ENCODE results near the gene SND1. TPM values are rescaled to one million over a fixed set of nuclear protein-coding genes. Genes with fewer than 3 reads are reported as not detected.

The SND1 gene
- total and polyA plus RNA-seq, 10 of the 15 experiments (the other 5 are each of a cell fraction or from before 2014, with no cell fraction given) = 52.4 to 270 (median 146) TPM

DNA sequence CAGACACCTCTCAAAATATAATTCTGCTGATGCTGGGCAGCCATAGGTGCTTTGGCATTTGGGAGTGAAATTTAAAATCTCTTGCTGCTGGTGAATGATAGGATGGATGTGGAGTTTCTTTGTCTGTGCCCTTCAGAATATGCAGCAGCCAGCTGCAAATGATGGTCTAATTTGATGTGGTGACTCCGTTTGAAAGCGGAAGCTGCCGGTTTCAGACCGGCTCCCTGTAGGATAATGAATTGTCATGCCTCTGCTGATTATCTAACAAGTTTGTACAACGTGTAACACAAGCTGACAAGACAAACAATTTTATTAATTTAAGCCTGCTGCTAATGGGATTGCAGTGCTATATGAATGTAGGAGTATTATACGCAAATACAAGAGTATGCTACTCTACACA is 103.5 kb downstream of the SND1 start (continued):
- TF ChIP-seq, protein P1, sequence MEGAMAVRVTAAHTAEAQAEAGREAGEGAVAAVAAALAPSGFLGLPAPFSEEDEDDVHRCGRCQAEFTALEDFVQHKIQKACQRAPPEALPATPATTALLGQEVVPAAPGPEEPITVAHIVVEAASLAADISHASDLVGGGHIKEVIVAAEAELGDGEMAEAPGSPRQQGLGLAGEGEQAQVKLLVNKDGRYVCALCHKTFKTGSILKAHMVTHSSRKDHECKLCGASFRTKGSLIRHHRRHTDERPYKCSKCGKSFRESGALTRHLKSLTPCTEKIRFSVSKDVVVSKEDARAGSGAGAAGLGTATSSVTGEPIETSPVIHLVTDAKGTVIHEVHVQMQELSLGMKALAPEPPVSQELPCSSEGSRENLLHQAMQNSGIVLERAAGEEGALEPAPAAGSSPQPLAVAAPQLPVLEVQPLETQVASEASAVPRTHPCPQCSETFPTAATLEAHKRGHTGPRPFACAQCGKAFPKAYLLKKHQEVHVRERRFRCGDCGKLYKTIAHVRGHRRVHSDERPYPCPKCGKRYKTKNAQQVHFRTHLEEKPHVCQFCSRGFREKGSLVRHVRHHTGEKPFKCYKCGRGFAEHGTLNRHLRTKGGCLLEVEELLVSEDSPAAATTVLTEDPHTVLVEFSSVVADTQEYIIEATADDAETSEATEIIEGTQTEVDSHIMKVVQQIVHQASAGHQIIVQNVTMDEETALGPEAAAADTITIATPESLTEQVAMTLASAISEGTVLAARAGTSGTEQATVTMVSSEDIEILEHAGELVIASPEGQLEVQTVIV (IDR thresholded peaks at IDR 0.05; ENCODE audit: borderline replicate concordance, partially characterized antibody) = no peak
- TF ChIP-seq IRF5 (IDR thresholded peaks at IDR 0.05; ENCODE audit: borderline replicate concordance) (no peak), RB1 (IDR thresholded peaks at IDR 0.05; ENCODE audit: borderline replicate concordance) (no peak)

DNA sequence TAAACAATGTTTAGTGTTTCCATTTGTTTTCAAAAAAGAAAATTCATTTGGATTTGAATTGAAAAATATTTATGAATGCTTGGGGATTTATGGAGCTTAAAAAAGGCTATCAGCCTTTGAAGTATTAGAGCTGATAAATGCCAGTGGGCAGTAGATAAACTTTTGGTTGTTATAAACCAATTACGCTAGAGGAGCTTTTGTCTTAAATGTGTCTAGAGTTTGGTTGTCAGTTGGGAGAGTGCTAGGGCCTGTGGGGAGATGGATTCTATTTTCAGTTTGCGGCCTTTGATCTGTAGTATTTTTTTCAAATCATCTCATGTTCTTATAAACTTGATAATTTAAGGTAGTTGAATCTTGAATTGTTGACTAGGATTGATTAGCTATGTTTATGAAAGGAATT is 104.0 kb downstream of the SND1 start:
- in situ Hi-C loops (cut with MboI) = no loop called here
- WGBS (ENCODE audit: insufficient coverage, insufficient replicate concordance, low lambda C conversion rate, missing lambda C conversion rate) = 98% methylated on average over 2 of the region's 2 CpGs

More for the DNA sequence above, 104.0 kb downstream of the SND1 start:
- Histone ChIP-seq H4K20me1 (ENCODE audit: control insufficient read depth, insufficient read depth) (peaks cover 7% of the 10 kb centered on the region; the same call in 1 of the 2 replicates), H3K36me3 (ENCODE audit: control insufficient read depth in 2 of 2, insufficient read depth in 2 of 2, low read length in 1 of 2) (peaks cover 0 to 4% of the 10 kb centered on the region in 2 experiments; a peak in 3 of 4 replicates), H3K4me3 (no peak overlapping the region), H3K79me2 (ENCODE audit: control insufficient read depth, insufficient read depth, low read length) (peaks cover 57% of the 10 kb centered on the region), H3K9ac (ENCODE audit: control insufficient read depth, insufficient read depth, low read length) (no peak overlapping the region), H3K4me2 (ENCODE audit: control insufficient read depth, insufficient read depth) (no peak overlapping the region), H2AFZ (ENCODE audit: control insufficient read depth, low read depth, low read length) (no peak overlapping the region), H3K9me3 (replicated peaks; ENCODE audit: control insufficient read depth, insufficient read depth, low read length) (no peaks in the 10 kb centered on the region), H3K27me3 (replicated peaks in 1 of 2; ENCODE audit: control insufficient read depth in 2 of 2, insufficient read depth in 2 of 2, low read length in 1 of 2) (no peaks in the 10 kb centered on the region), H3K4me1 (ENCODE audit: control insufficient read depth, insufficient read depth, low read length) (no peaks in the 10 kb centered on the region), H3K27ac (ENCODE audit: control insufficient read depth, insufficient read depth) (no peak overlapping the region)
- ChIA-PET CTCF (interaction anchor here (1.0 to 1.6 kb wide), 4 partner anchors 10 to 47 kb away, joined by 3 to 5 read pairs (median 4); no protein-coding TSS in a partner anchor), RAD21 (ENCODE audit: unreplicated experiment) (interaction anchor here (0.6 to 1.6 kb wide), 2 partner anchors 36 to 48 kb away, joined by 4 read pairs; no protein-coding TSS in a partner anchor), SMC1A (ENCODE audit: uncharacterized antibody, unreplicated experiment) (interaction anchor here (0.9 to 1.7 kb wide), 8 partner anchors 8 to 453 kb away, joined by 3 to 6 read pairs (median 4); no protein-coding TSS in a partner anchor), POLR2A (interaction anchor here (0.8 to 1.4 kb wide), 4 partner anchors 9 to 102 kb away, joined by 3 to 6 read pairs (median 3); no protein-coding TSS in a partner anchor)
- FAIRE-seq (no peak), DNase-seq (ENCODE audit: low read depth, low spot score) (no peak), ATAC-seq (no peak)
- TF ChIP-seq ZNF622 (IDR thresholded peaks at IDR 0.05) (no peak), STAT3 (IDR thresholded peaks at IDR 0.05; ENCODE audit: low read depth, low read length) (no peak)
- intact Hi-C loops (cut with micrococcal nuclease; ENCODE audit: unreplicated experiment) = no loop called here
- no TSS peak for BruUV-seq (replicated peaks)

All from GM12878 (cell line).